Activated T-helper 1 cell treated with anti-CD3 and anti-CD28 coated beads, Interleukin-12 subunit alpha, Interleukin-12 subunit beta, Interleukin-2, Interleukin-4 antibody, amounts not matched to agents 30 ng/mL and 10 ng/mL and 1 ng/mL, durations not matched to agents 14 hours and 24 hours and 36 hours (primary cell): ENCODE measurements around the gene MAP4K1. TPM values are rescaled to one million over a fixed set of nuclear protein-coding genes. Genes with fewer than 3 reads are reported as not detected.

Source experiments
- DNase-seq: peaks from one replicate; pipeline ENCODE4 v3.0.0; 2021; ENCODE audit warnings: low spot score
- H3K27ac Mint-ChIP-seq: one replicate; pipeline ENCODE4 v1.8.0; 2021; ENCODE audit warnings: mild to moderate bottlenecking, mixed read lengths
- H3K27me3 Mint-ChIP-seq: one replicate; pipeline ENCODE4 v1.8.0; 2022; ENCODE audit warnings: mild to moderate bottlenecking, moderate library complexity, mixed read lengths; ENCODE audit not compliant: insufficient read depth
- H3K36me3 Mint-ChIP-seq: one replicate; pipeline ENCODE4 v1.8.0; 2021; ENCODE audit warnings: low read depth, mixed read lengths
- H3K4me1 Mint-ChIP-seq: one replicate; pipeline ENCODE4 v1.8.0; 2021; ENCODE audit warnings: low read depth, mixed read lengths
- H3K4me3 Mint-ChIP-seq: one replicate; pipeline ENCODE4 v1.8.0; 2021; ENCODE audit warnings: mild to moderate bottlenecking, moderate library complexity, mixed read lengths
- H3K9me3 Mint-ChIP-seq: one replicate; pipeline ENCODE4 v1.8.0; 2021; ENCODE audit warnings: mixed read lengths
- intact Hi-C: fragments of 100-400 bp; cut with micrococcal nuclease; formaldehyde crosslinking; loops from one replicate; pipeline ENCODE4 v1.15.1; 2024
- total RNA-seq: library from RNA; stranded (reverse); gene quantifications from 2 replicates; pipeline ENCODE4 v1.2.3, GENCODE V29; 2022

The MAP4K1 gene
- total RNA-seq, 1 donor from 2014 or later = 182 TPM

- intact Hi-C loops = loop anchor here (5.0 kb wide), 2 partner anchors 74 to 231 kb away; partner anchors contain the start of gene RASGRP4
- no peaks in the 10 kb centered on the region for H3K9me3 Mint-ChIP-seq
- no peak overlapping the region for H3K27ac Mint-ChIP-seq
- peaks cover 27% of the 10 kb centered on the region for H3K36me3 Mint-ChIP-seq
- H3K27me3 Mint-ChIP-seq = no peaks in the 10 kb centered on the region
- peaks cover 63% of the 10 kb centered on the region for H3K4me1 Mint-ChIP-seq
- no peak for DNase-seq
- H3K4me3 Mint-ChIP-seq = no peak overlapping the region
Observed at GRCh38 chr19:38658462-38659306, 40.9 kb upstream of the MAP4K1 start.

- peaks cover 30% of the 10 kb centered on the region for H3K36me3 Mint-ChIP-seq
- no peaks in the 10 kb centered on the region for H3K27me3 Mint-ChIP-seq
- peak overlapping the region; percentile 62 for H3K4me3 Mint-ChIP-seq
- peak overlapping the region; percentile 91 for H3K27ac Mint-ChIP-seq
- no peaks in the 10 kb centered on the region for H3K9me3 Mint-ChIP-seq
- no peak for DNase-seq
- intact Hi-C loops = loop anchor here (2.0 to 5.0 kb wide), 3 partner anchors 75 to 230 kb away; partner anchors contain the start of genes HNRNPL and RASGRP4
- H3K4me1 Mint-ChIP-seq = peaks cover 68% of the 10 kb centered on the region
Observed at GRCh38 chr19:38657633-38658222, 40.0 kb upstream of the MAP4K1 start.

- peak; percentile 38 for DNase-seq
- H3K4me3 Mint-ChIP-seq = peak overlapping the region; percentile 62
- intact Hi-C loops = loop anchor here (1.0 to 5.0 kb wide), 4 partner anchors 25 to 229 kb away; partner anchors contain the start of genes HNRNPL and RASGRP4
- peak overlapping the region; percentile 91 for H3K27ac Mint-ChIP-seq
- no peaks in the 10 kb centered on the region for H3K27me3 Mint-ChIP-seq
- peaks cover 72% of the 10 kb centered on the region for H3K4me1 Mint-ChIP-seq
- no peaks in the 10 kb centered on the region for H3K9me3 Mint-ChIP-seq
- H3K36me3 Mint-ChIP-seq = peaks cover 29% of the 10 kb centered on the region
Observed at GRCh38 chr19:38656171-38656981, 38.6 kb upstream of the MAP4K1 start.

GRCh38 chr19:38655148-38655824, 37.5 kb upstream of the MAP4K1 start:
- peaks cover 22% of the 10 kb centered on the region for H3K36me3 Mint-ChIP-seq
- intact Hi-C loops = loop anchor here (1.0 to 5.0 kb wide), 6 partner anchors 8 to 228 kb away; partner anchors contain the start of genes ACTN4, EIF3K and RASGRP4
- peak overlapping the region; percentile 75 for H3K4me3 Mint-ChIP-seq

GRCh38 chr19:38654628-38655055, 36.9 kb upstream of the MAP4K1 start:
- H3K9me3 Mint-ChIP-seq = no peaks in the 10 kb centered on the region
- H3K36me3 Mint-ChIP-seq = peaks cover 26% of the 10 kb centered on the region
- H3K27ac Mint-ChIP-seq = peak overlapping the region; percentile 53
- no peaks in the 10 kb centered on the region for H3K27me3 Mint-ChIP-seq
- DNase-seq = no peak
- H3K4me1 Mint-ChIP-seq = peaks cover 78% of the 10 kb centered on the region
- intact Hi-C loops = loop anchor here (1.0 to 5.0 kb wide), 6 partner anchors 7 to 227 kb away; partner anchors contain the start of genes ACTN4, EIF3K and RASGRP4
- H3K4me3 Mint-ChIP-seq = peak overlapping the region; percentile 75

More at GRCh38 chr19:38655148-38655824, 37.5 kb upstream of the MAP4K1 start:
- Mint-ChIP-seq H3K9me3 (no peaks in the 10 kb centered on the region), H3K27ac (peak overlapping the region; percentile 91), H3K4me1 (peaks cover 71% of the 10 kb centered on the region), H3K27me3 (no peaks in the 10 kb centered on the region)
- DNase-seq = peak; percentile 30

GRCh38 chr19:38653028-38653571, 35.3 kb upstream of the MAP4K1 start:
- intact Hi-C loops = no loop called here
- Mint-ChIP-seq H3K36me3 (peaks cover 36% of the 10 kb centered on the region), H3K27me3 (no peaks in the 10 kb centered on the region), H3K27ac (no peak overlapping the region), H3K9me3 (no peaks in the 10 kb centered on the region), H3K4me1 (peaks cover 87% of the 10 kb centered on the region), H3K4me3 (no peak overlapping the region)
- DNase-seq = no peak

GRCh38 chr19:38650911-38651584, 33.3 kb upstream of the MAP4K1 start:
- Mint-ChIP-seq H3K4me1 (peaks cover 67% of the 10 kb centered on the region), H3K27ac (no peak overlapping the region), H3K9me3 (no peaks in the 10 kb centered on the region), H3K27me3 (no peaks in the 10 kb centered on the region), H3K36me3 (peaks cover 25% of the 10 kb centered on the region), H3K4me3 (peak overlapping the region; percentile 28)
- no peak for DNase-seq
- intact Hi-C loops = no loop called here

- DNase-seq = no peak
- H3K4me1 Mint-ChIP-seq = peaks cover 59% of the 10 kb centered on the region
Observed at GRCh38 chr19:38650172-38650775, 32.5 kb upstream of the MAP4K1 start.

GRCh38 chr19:38649305-38650171, 31.8 kb upstream of the MAP4K1 start:
- Mint-ChIP-seq H3K27ac (peak overlapping the region; percentile 52), H3K4me3 (peak overlapping the region; percentile 94), H3K4me1 (peaks cover 51% of the 10 kb centered on the region), H3K27me3 (no peaks in the 10 kb centered on the region), H3K36me3 (peaks cover 20% of the 10 kb centered on the region), H3K9me3 (no peaks in the 10 kb centered on the region)
- no peak for DNase-seq
- intact Hi-C loops = loop anchor here (5.0 kb wide), 1 partner anchor 33 kb away; no protein-coding TSS in a partner anchor

More at GRCh38 chr19:38650172-38650775, 32.5 kb upstream of the MAP4K1 start:
- intact Hi-C loops = no loop called here
- Mint-ChIP-seq H3K9me3 (no peaks in the 10 kb centered on the region), H3K27ac (peak overlapping the region; percentile 58), H3K4me3 (peak overlapping the region; percentile 94), H3K27me3 (no peaks in the 10 kb centered on the region), H3K36me3 (peaks cover 23% of the 10 kb centered on the region)

GRCh38 chr19:38648769-38649304, 31.1 kb upstream of the MAP4K1 start:
- intact Hi-C loops = loop anchor here (5.0 kb wide), 1 partner anchor 33 kb away; no protein-coding TSS in a partner anchor
- Mint-ChIP-seq H3K9me3 (no peaks in the 10 kb centered on the region), H3K36me3 (peaks cover 20% of the 10 kb centered on the region), H3K4me1 (peaks cover 46% of the 10 kb centered on the region), H3K4me3 (peak overlapping the region; percentile 94), H3K27me3 (no peaks in the 10 kb centered on the region), H3K27ac (peak overlapping the region; percentile 82)
- no peak for DNase-seq
